ENCODE measurements around the gene MAPK8IP1.

Gene MAPK8IP1

GRCh38 chr11:45917623-45918330 is 32.3 kb downstream of the MAPK8IP1 start, which contains the start of gene PEX16 (continued):
- TF ChIP-seq ZNF148 (tag by site-specific recombination; IDR thresholded peaks at IDR 0.05; ENCODE audit: borderline replicate concordance) = no peak
- no peak for TF ChIP-seq ZFHX2 (tag by site-specific recombination; conservative IDR thresholded peaks at IDR 0.05)
- TF ChIP-seq HOXC10 (CRISPR knock-in tag; IDR thresholded peaks at IDR 0.05) = no peak
- TF ChIP-seq ZNF473 (tag by site-specific recombination; IDR thresholded peaks at IDR 0.05) = no peak
- TF ChIP-seq ZNF530 (tag by site-specific recombination; IDR thresholded peaks at IDR 0.05; ENCODE audit: low read depth) = no peak
- no peak for TF ChIP-seq ZBTB21 (tag by site-specific recombination; IDR thresholded peaks at IDR 0.05)
- TF ChIP-seq KLF9 (tag by site-specific recombination; IDR thresholded peaks at IDR 0.05; ENCODE audit: low read depth) = no peak
- no peak for TF ChIP-seq ZSCAN30 (tag by site-specific recombination; IDR thresholded peaks at IDR 0.05)
- no peak for TF ChIP-seq ZNF169 (tag by site-specific recombination; IDR thresholded peaks at IDR 0.05)
- TF ChIP-seq ZNF560 (tag by site-specific recombination; IDR thresholded peaks at IDR 0.05; ENCODE audit: borderline replicate concordance) = no peak
- TF ChIP-seq INSM2 (tag by site-specific recombination; IDR thresholded peaks at IDR 0.05) = no peak
- TF ChIP-seq ZEB2 (tag by site-specific recombination; IDR thresholded peaks at IDR 0.05) = peak; percentile 86
- no peak for TF ChIP-seq ZNF544 (tag by site-specific recombination; IDR thresholded peaks at IDR 0.05)
- TF ChIP-seq ZFP37 (tag by site-specific recombination; IDR thresholded peaks at IDR 0.05) = no peak
- TF ChIP-seq PRDM2 (tag by site-specific recombination; IDR thresholded peaks at IDR 0.05; ENCODE audit: borderline replicate concordance) = no peak
- no peak for TF ChIP-seq MEIS1 (CRISPR knock-in tag; IDR thresholded peaks at IDR 0.05; ENCODE audit: borderline replicate concordance)
- no peak for TF ChIP-seq OVOL3 (tag by site-specific recombination; IDR thresholded peaks at IDR 0.05)
- peak; percentile 26; the same call in 1 of the 2 replicates for TF ChIP-seq ZNF394 (tag by site-specific recombination; IDR thresholded peaks at IDR 0.05; ENCODE audit: borderline replicate concordance)
- no peak; the same call in 1 of the 2 replicates for TF ChIP-seq ZBTB20 (tag by site-specific recombination; IDR thresholded peaks at IDR 0.05)
- TF ChIP-seq ZIC2 (tag by site-specific recombination; IDR thresholded peaks at IDR 0.05) = no peak
- TF ChIP-seq SALL2 (tag by site-specific recombination; IDR thresholded peaks at IDR 0.05; ENCODE audit: borderline replicate concordance) = no peak
- no peak for TF ChIP-seq ZNF24 (tag by site-specific recombination; IDR thresholded peaks at IDR 0.05)
- no peak for TF ChIP-seq ZNF155 (tag by site-specific recombination; IDR thresholded peaks at IDR 0.05)
- TF ChIP-seq ZXDB (tag by site-specific recombination; IDR thresholded peaks at IDR 0.05) = peak; percentile 51; the same call in 1 of the 2 replicates
- TF ChIP-seq ZNF292 (tag by site-specific recombination; IDR thresholded peaks at IDR 0.05; ENCODE audit: borderline replicate concordance, low read depth) = no peak
- TF ChIP-seq ZNF521 (tag by site-specific recombination; IDR thresholded peaks at IDR 0.05) = no peak
- no peak for TF ChIP-seq OSR2 (tag by site-specific recombination; IDR thresholded peaks at IDR 0.05)
- TF ChIP-seq ZNF701 (tag by site-specific recombination; IDR thresholded peaks at IDR 0.05) = no peak
- TF ChIP-seq ZNF426 (tag by site-specific recombination; IDR thresholded peaks at IDR 0.05) = no peak
- TF ChIP-seq ZNF175 (tag by site-specific recombination; IDR thresholded peaks at IDR 0.05) = no peak
- TF ChIP-seq ZBTB7A (tag by site-specific recombination; IDR thresholded peaks at IDR 0.05; ENCODE audit: low read depth) = no peak
- TF ChIP-seq ZFP3 (tag by site-specific recombination; IDR thresholded peaks at IDR 0.05; ENCODE audit: low read depth) = no peak

Data from HEK293 (cell line).